Forelimb muscle (tissue), 1 donor: ENCODE data around the gene FERD3L. TPM values are rescaled to one million over a fixed set of nuclear protein-coding genes. Genes with fewer than 3 reads are reported as not detected.
"Not testable (repeated sequence)": the region's sequence is repeated elsewhere in the genome, so short reads cannot be mapped to it uniquely, and the experiment has no call there.

ENCODE experiments used
- DNase-seq: peaks from one replicate; pipeline ENCODE4 v3.0.0-alpha.2; 2013; ENCODE audit warnings: low read depth
- polyA plus RNA-seq: library from polyadenylated mRNA; unstranded; fragments of 120-200 nt; gene quantifications from one replicate; pipeline ENCODE4 v1.2.1, GENCODE V29; 2013; ENCODE audit not compliant: insufficient read length

Gene FERD3L, protein sequence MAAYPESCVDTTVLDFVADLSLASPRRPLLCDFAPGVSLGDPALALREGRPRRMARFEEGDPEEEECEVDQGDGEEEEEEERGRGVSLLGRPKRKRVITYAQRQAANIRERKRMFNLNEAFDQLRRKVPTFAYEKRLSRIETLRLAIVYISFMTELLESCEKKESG
- not detected for polyA plus RNA-seq

- no peak for DNase-seq
Observed at GRCh38 chr7:19144661-19145433, at the start of gene FERD3L. Gene FERD3L (minus strand): TSS chr7:19145421. CDS start chr7:19145362, 59 bp downstream.

GRCh38 chr7:19194417-19194816 is 49.2 kb upstream of the FERD3L start:
- not testable (repeated sequence) for DNase-seq

- no peak for DNase-seq
Observed at GRCh38 chr7:19181634-19182033, 36.4 kb upstream of the FERD3L start.

DNA sequence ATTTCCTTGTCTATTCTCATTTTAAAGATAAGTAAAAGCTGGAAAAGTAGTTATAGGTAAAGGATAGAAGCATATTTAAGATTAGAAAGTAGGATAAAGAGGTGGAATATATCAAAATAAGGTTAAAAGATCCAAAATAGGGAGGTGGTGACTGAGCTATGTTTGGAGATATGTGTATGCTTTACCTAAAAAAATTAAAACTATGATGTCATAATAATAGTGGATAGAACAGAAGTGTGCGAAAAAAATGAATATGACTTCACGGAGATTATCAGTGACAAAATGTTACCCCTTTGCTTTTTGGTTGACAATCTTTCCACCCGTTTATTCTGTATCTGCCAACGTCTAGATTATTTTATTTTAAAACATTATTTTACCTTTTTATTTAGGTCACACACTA is 33.4 kb upstream of the FERD3L start:
- no peak for DNase-seq

- no peak for DNase-seq
Observed at GRCh38 chr7:19177269-19177668, 32.0 kb upstream of the FERD3L start.

GRCh38 chr7:19175241-19175640 is 30.0 kb upstream of the FERD3L start:
- DNase-seq = no peak

GRCh38 chr7:19161671-19162070 is 16.4 kb upstream of the FERD3L start:
- no peak for DNase-seq

DNA sequence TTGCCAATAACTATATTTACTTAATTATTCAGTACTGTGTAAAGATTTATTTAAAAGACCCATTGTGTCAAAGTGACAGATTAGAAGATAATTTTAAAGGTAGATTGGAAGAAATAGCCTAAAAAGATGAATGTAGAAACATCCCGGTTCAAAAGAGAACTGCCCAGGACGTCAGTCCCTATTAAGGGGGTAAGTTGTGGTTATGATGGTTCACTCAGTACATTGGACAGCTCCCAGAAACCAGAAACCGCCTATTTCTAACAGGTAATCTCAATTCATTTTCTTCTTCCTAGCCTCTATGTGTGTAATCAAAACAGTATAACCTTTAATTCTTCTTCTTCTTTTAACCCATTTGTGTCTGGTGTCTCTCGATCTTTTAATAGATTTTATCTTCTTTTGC is 1.5 kb upstream of the FERD3L start:
- no peak for DNase-seq

GRCh38 chr7:19145434-19146115 is 354 bp upstream of the FERD3L start:
- no peak for DNase-seq

DNA sequence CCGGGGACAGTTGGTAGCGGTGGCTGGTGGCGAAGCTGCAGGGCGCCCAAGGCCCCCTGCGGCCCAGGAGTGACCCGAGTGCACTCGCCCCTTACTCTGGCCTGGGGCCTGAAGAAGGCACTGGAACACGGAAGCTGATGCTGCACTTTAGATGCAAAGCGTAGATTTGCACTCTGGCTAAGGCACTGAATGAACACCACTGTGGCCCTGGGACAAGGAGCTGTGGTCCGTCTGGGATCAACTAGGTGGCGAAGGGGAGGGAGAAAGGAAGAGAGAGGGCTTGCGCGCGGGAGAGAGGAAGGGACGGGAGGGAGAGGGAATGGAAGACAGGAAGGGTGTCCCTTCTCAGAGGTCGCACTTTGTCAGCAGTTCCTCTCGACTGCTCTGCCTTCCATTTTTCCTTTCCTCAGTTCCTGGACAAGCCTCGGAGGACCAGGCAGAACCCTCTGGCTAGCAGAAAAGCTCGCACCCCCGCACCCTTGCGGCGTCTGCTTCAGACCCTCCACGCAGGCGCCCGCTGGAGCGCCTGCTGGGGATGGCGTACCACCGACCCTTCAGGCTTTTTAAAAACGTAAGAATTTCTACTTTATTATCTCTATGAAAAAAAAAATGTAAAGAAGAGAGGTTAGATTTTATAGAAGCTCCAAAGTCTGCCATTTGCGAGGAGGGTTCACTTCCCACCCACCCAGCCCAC is 1.2 kb downstream of the FERD3L start:
- no peak for DNase-seq

GRCh38 chr7:19139706-19140327 is 5.4 kb downstream of the FERD3L start:
- no peak for DNase-seq

- no peak for DNase-seq
Observed at GRCh38 chr7:19133886-19134285, 11.3 kb downstream of the FERD3L start.

DNA sequence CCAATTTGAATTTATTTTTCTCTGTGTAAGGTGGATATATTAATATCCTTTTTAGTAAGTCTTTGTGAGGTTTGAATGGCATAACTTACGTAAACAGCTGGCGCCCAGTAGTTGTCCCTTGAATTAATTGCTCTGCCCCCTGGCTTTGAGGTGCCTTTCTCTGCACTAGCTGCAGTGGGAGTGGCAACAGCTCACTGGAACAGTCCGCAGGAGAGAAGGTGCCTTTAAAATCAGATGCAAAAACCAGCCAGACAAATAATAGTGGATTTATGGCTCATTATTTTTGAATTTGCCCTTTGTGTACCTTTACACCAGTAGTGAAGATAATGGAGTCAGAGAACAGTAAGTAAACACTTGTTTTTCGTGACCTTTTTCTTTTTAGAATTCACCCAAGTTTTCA is 11.8 kb downstream of the FERD3L start:
- no peak for DNase-seq

DNA sequence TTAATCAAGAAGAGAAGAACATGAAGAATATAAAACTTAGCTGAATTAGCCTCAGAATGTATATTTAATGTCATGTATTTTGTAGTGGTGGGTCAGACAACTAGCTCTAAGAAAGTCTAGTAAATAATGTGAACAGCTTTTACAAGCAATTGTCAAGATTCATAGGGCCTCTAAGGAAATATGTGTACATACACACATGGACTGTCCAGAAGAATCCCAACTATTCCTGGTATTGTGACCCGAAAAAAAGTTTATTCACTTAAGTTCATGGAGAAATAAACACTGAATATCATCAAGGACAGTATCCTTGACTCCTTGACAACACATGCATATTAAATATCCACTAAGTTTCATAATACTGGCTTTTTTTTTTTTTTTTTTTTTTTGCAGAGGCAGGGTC is 16.4 kb downstream of the FERD3L start:
- no peak for DNase-seq

GRCh38 chr7:19121977-19122588 is 23.1 kb downstream of the FERD3L start:
- no peak for DNase-seq

DNA sequence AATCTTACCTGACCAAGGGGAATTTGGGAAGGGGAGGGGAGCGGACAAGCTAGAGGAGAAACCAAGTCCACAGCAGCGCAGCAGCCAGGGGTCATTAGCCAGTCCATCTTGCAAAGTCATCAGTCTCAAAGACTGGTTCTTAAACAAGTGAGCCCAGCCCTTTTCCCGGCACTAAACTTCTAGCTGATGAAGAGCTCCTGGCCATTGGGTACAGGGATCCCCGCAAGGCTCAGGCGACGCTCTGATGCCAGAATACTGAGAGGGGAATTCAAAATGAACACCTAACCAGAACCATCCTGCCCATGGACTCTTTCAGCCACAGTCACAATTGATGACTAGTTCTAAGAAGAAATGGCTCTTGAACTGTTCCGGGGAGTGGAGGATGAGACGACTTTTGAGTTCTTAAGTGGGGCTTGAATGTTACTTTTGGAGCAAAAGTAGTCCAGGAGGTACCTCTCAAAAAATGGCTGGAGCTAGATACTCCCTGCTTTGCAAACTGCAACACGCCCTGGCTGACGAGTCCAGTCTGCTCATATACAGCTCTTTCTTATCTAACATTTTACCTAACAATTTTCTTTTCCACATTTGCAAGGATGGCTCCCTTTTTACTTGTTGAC is 25.2 kb downstream of the FERD3L start:
- no peak for DNase-seq

DNA sequence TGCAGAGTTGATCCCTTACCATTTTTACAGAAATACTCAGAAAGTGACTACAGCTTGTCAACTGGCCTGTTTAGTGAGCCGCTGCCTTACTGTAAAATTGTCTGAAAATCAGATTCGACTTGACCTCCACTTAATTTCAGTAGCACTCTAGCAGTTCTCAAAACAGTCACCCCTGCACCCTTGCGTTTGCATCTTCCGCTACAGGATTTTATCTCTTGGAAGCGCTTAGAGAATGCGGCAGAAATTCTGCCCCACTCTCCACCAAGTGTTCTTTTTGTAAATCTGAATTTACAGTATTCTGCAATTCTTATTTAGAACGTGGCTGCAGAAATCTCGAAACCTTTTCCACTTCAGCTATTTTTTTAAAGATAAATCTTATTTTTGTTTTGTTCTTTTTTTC is 25.8 kb downstream of the FERD3L start:
- DNase-seq = no peak

GRCh38 chr7:19118636-19119371 is 26.4 kb downstream of the FERD3L start:
- DNase-seq = no peak

GRCh38 chr7:19117870-19118608 is 27.2 kb downstream of the FERD3L start:
- DNase-seq = no peak
